PC-9 (cell line): ENCODE results near the gene SPHK1. TPM values are rescaled to one million over a fixed set of nuclear protein-coding genes. Genes with fewer than 3 reads are reported as not detected.

ENCODE experiments used
- BruUV-seq: library from RNA; stranded (reverse); fragments of 400-500 nt; replicated peaks from 2 replicates; lab custom pipeline; 2021; lab: Mats Ljungman, UMichigan
- CTCF ChIA-PET: fragments of 300-600 bp; sonication (Branson Sonifier 250); formaldehyde crosslinking; loops from one replicate; lab custom pipeline; 2022; ENCODE audit warnings: antibody characterized with exemption; lab: Charles Lee
- POLR2A ChIA-PET: fragments of 300-600 bp; sonication (Branson Sonifier 250); formaldehyde crosslinking; loops from one replicate; lab custom pipeline; 2022; ENCODE audit warnings: antibody characterized with exemption; ENCODE audit not compliant: unreplicated experiment; lab: Charles Lee
- DNase-seq, 2 experiments: peaks; one replicate each; pipeline versions ENCODE4 v3.0.0 to v3.0.0-alpha.2; 2015 to 2022; ENCODE audit warnings: mixed read lengths in 1 of 2
- H2AFZ ChIP-seq: fragments of 200-600 bp; sonication (generic); 2 replicates; pipeline ENCODE4 v1.8.1; 2017; ENCODE audit warnings: antibody characterized with exemption
- H3F3A ChIP-seq: fragments of 200-600 bp; sonication (generic); 2 replicates; pipeline ENCODE4 v1.8.1; 2017; ENCODE audit warnings: antibody characterized with exemption, mild to moderate bottlenecking, low read depth; ENCODE audit not compliant: insufficient read depth
- H3K27ac ChIP-seq: fragments of 200-600 bp; sonication (generic); 2 replicates; pipeline ENCODE4 v1.6.1; 2016; ENCODE audit warnings: mixed run types
- H3K27me3 ChIP-seq: fragments of 200-600 bp; sonication (generic); 2 replicates; pipeline ENCODE4 v1.6.1; 2016; ENCODE audit warnings: low read depth, mixed run types; ENCODE audit not compliant: insufficient read depth
- H3K36me3 ChIP-seq: fragments of 200-600 bp; sonication (generic); 2 replicates; pipeline ENCODE4 v1.6.1; 2016; ENCODE audit warnings: low read depth, mixed run types
- H3K4me1 ChIP-seq: fragments of 200-600 bp; sonication (generic); replicated peaks from 2 replicates; pipeline ENCODE4 v1.6.1; 2016; ENCODE audit warnings: mixed run types; ENCODE audit not compliant: insufficient read depth
- H3K4me2 ChIP-seq: fragments of 200-600 bp; sonication (generic); 2 replicates; pipeline ENCODE4 v1.6.1; 2017; ENCODE audit warnings: mixed run types
- H3K4me3 ChIP-seq: fragments of 200-600 bp; sonication (generic); 2 replicates; pipeline ENCODE4 v1.6.1; 2016; ENCODE audit warnings: mixed run types
- H3K79me2 ChIP-seq: fragments of 200-600 bp; sonication (generic); 2 replicates; pipeline ENCODE4 v1.6.1; 2017; ENCODE audit warnings: low read depth, mixed run types
- H3K9me2 ChIP-seq: fragments of 200-600 bp; sonication (generic); 2 replicates; pipeline ENCODE4 v1.8.1; 2017; ENCODE audit warnings: mild to moderate bottlenecking; ENCODE audit not compliant: insufficient read depth
- H3K9me3 ChIP-seq: fragments of 200-600 bp; sonication (generic); 2 replicates; pipeline ENCODE4 v1.8.1; 2016; ENCODE audit warnings: low read depth; ENCODE audit not compliant: insufficient read depth
- H4K20me1 ChIP-seq: fragments of 200-600 bp; sonication (generic); 2 replicates; pipeline ENCODE4 v1.8.1; 2017; ENCODE audit not compliant: insufficient read depth
- EZH2 ChIP-seq: fragments of 200-600 bp; sonication (generic); IDR thresholded peaks from 2 replicates; pipeline ENCODE4 v1.8.0; 2017; ENCODE audit warnings: antibody characterized with exemption, low read depth
- intact Hi-C: fragments of 100-400 bp; cut with micrococcal nuclease; formaldehyde crosslinking; loops from one replicate; pipeline ENCODE4 v1.10.0; 2022; ENCODE audit not compliant: unreplicated experiment
- total RNA-seq: library from RNA; stranded (reverse); gene quantifications from 2 replicates; pipeline ENCODE4 v1.2.3, GENCODE V29; 2021
- TF ChIP-seq, protein P1 (sequence below): fragments of 200-600 bp; sonication (generic); conservative IDR thresholded peaks from 2 replicates; pipeline ENCODE4 v1.6.1; 2017; ENCODE audit warnings: mixed run types, antibody characterized with exemption, mild to moderate bottlenecking, moderate library complexity

The SPHK1 gene
- total RNA-seq, 1 experiment from 2014 or later: 5.5 TPM

DNA sequence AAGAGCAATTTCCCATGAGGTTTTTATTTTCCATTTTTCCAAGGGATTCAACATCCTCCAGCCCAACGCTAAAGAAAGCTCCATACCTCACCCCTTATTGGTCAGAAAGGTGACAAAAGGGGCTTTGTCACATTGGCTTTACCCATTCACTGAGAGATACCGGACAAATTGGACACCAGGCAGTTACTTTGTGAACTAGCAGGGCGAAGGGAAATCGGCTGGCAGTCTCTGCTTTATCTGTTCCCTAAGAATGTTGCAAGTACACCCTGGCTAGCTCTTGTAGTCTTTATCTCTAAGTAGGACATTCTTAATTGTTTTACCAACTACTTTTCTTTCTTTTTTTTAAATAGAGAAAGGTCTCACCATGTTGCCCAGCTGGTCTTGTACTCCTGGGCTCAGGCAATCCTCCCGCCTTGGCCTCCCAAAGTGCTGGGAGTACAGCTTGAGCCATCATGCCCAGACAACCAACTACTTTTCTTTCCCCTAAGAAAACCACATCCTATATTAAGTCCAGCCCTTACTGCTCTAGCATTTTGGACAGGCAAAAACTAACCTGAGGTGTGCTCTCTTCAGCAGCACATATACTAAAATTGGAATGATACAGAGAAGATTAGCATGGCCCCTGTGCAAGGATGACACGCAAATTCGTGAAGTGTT lies 47.5 kb upstream of the SPHK1 start:
- no peak for TF ChIP-seq EZH2
- TF ChIP-seq, protein P1, sequence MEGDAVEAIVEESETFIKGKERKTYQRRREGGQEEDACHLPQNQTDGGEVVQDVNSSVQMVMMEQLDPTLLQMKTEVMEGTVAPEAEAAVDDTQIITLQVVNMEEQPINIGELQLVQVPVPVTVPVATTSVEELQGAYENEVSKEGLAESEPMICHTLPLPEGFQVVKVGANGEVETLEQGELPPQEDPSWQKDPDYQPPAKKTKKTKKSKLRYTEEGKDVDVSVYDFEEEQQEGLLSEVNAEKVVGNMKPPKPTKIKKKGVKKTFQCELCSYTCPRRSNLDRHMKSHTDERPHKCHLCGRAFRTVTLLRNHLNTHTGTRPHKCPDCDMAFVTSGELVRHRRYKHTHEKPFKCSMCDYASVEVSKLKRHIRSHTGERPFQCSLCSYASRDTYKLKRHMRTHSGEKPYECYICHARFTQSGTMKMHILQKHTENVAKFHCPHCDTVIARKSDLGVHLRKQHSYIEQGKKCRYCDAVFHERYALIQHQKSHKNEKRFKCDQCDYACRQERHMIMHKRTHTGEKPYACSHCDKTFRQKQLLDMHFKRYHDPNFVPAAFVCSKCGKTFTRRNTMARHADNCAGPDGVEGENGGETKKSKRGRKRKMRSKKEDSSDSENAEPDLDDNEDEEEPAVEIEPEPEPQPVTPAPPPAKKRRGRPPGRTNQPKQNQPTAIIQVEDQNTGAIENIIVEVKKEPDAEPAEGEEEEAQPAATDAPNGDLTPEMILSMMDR: no peak
- Histone ChIP-seq H3K36me3 (no peaks in the 10 kb centered on the region), H2AFZ (no peak overlapping the region), H3K9me2 (no peaks in the 10 kb centered on the region), H3K9me3 (no peaks in the 10 kb centered on the region), H3K27me3 (no peaks in the 10 kb centered on the region), H3K27ac (no peak overlapping the region), H3K4me1 (no peaks in the 10 kb centered on the region; the same call in 1 of the 2 replicates), H3K4me2 (no peak overlapping the region), H3K4me3 (no peak overlapping the region), H4K20me1 (no peaks in the 10 kb centered on the region), H3F3A (peaks cover 2% of the 10 kb centered on the region; the same call in 1 of the 2 replicates), H3K79me2 (no peaks in the 10 kb centered on the region)
- no peak for DNase-seq
- ChIA-PET POLR2A (no interaction called here), CTCF (interaction anchor here (0.6 to 0.7 kb wide), 3 partner anchors 25 to 368 kb away, joined by 4 to 8 read pairs (median 6); no protein-coding TSS in a partner anchor)
- intact Hi-C loops: no loop called here
- BruUV-seq: no TSS peak

DNA sequence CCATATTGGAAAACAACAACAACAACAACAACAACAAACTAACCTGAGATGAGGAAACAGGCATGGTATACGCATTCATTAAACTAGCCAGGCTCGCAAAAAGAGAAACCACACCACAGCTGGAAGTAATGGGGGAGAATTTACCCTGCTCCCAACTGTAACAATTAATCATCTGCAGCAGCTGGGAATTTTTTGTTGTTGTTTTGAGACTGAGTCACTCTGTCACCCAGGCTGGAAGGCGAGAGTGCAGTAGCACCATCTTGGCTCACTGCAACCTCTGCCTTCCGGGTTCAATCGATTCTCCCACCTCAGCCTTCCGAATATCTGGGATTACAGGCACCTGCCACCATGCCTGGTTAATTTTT lies 47.0 kb upstream of the SPHK1 start:
- Histone ChIP-seq H3K36me3 (no peaks in the 10 kb centered on the region), H4K20me1 (no peaks in the 10 kb centered on the region), H3K27me3 (no peaks in the 10 kb centered on the region), H2AFZ (no peak overlapping the region), H3K27ac (no peak overlapping the region), H3K9me2 (no peaks in the 10 kb centered on the region), H3K79me2 (no peaks in the 10 kb centered on the region), H3K9me3 (no peaks in the 10 kb centered on the region), H3K4me2 (no peak overlapping the region), H3K4me1 (no peaks in the 10 kb centered on the region), H3F3A (0 out of 2 replicates have a peak, but pooled peaks cover 2% of the 10 kb centered on the region), H3K4me3 (no peak overlapping the region)
- intact Hi-C loops: no loop called here
- POLR2A ChIA-PET: no interaction called here
- no peak for DNase-seq
- BruUV-seq: no TSS peak
- TF ChIP-seq, protein P1: no peak
- TF ChIP-seq EZH2: no peak
- CTCF ChIA-PET: interaction anchor here (0.5 kb wide), 1 partner anchor 364 kb away, joined by 3 read pairs; no protein-coding TSS in a partner anchor

DNA sequence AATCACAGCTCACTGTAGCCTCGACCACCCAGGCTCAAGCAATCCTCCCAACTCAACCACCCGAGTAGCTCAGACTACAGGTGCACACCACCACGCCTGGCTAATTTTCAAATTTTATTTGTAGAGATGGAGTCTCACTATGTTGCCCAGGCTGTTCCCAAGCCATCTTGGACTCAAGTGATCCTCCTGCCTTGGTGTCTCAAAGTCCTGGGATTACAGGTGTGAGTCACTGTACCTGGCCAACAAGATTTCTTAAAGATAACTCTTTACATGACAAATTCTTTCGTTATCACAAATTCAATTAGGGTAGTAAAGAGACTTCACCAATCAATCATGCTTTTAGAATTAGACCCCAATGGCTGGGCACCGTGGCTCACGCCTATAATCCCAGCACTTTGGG lies 43.1 kb upstream of the SPHK1 start:
- H3K79me2 ChIP-seq: no peaks in the 10 kb centered on the region
- no peaks in the 10 kb centered on the region for H3F3A ChIP-seq
- H3K4me1 ChIP-seq: no peaks in the 10 kb centered on the region
- no peak overlapping the region for H3K27ac ChIP-seq
- no peaks in the 10 kb centered on the region for H4K20me1 ChIP-seq
- H2AFZ ChIP-seq: no peak overlapping the region
- no peak overlapping the region for H3K4me2 ChIP-seq
- no peaks in the 10 kb centered on the region for H3K36me3 ChIP-seq
- ChIA-PET CTCF (interaction anchor here (0.7 kb wide), 1 partner anchor 41 kb away, joined by 3 read pairs; no protein-coding TSS in a partner anchor), POLR2A (no interaction called here)
- no TSS peak for BruUV-seq
- H3K27me3 ChIP-seq: no peaks in the 10 kb centered on the region
- intact Hi-C loops: no loop called here
- DNase-seq: no peak
- TF ChIP-seq, protein P1: no peak
- no peak overlapping the region for H3K4me3 ChIP-seq
- no peaks in the 10 kb centered on the region for H3K9me3 ChIP-seq
- no peaks in the 10 kb centered on the region for H3K9me2 ChIP-seq
